Urothelium cell line (cell line): Measurements from ENCODE around the gene HHIPL1.

ENCODE experiments used
- DNase-seq: peaks from one replicate; pipeline ENCODE4 v3.0.0; 2011; ENCODE audit warnings: low spot score, mixed read lengths
- FAIRE-seq: peaks from 2 replicates; lab custom pipeline; 2011; peaks lifted over from hg19 to GRCh38; lab: Jason Lieb, UNC

Gene HHIPL1

DNA sequence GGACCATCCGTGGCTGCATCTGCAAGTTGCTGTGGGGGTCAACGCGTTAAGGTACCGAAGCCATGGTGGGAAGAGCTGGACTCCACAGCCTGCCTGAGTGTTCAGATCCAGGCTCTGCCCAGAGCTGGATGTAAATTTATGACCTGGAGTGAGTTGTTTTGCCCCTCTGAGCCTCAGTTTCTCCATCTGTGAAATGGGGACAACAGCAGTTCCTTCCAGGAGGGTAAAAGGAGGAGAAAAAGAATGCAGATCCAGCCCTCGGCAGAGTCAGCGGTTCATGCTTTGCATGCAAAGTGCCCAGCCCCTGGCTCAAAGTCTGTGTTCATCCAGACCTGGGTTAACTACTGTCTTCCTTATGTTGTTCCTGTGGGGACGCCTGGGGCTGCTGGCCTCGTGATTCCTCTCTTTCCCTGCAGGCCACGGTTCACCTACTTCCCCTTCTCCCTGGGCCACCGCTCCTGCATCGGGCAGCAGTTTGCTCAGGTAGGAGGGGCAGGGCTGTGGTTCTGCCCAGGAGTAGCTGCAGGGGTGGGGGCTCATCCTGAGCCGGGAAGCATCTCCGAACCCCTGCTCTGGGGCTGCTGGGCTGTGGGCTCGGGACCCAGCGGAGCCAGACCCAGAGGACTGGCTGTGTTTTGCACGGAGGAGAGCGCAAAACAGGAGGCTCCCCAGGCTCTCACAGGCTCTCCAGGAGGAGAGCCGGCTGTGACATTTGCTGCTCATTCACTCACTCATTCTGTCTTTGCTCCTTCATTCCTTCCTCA lies 81.0 kb downstream of the HHIPL1 start:
- DNase-seq: no peak
- no peak for FAIRE-seq

GRCh38 chr14:99726538-99727095 lies 81.7 kb downstream of the HHIPL1 start:
- DNase-seq: no peak
- no peak for FAIRE-seq

DNA sequence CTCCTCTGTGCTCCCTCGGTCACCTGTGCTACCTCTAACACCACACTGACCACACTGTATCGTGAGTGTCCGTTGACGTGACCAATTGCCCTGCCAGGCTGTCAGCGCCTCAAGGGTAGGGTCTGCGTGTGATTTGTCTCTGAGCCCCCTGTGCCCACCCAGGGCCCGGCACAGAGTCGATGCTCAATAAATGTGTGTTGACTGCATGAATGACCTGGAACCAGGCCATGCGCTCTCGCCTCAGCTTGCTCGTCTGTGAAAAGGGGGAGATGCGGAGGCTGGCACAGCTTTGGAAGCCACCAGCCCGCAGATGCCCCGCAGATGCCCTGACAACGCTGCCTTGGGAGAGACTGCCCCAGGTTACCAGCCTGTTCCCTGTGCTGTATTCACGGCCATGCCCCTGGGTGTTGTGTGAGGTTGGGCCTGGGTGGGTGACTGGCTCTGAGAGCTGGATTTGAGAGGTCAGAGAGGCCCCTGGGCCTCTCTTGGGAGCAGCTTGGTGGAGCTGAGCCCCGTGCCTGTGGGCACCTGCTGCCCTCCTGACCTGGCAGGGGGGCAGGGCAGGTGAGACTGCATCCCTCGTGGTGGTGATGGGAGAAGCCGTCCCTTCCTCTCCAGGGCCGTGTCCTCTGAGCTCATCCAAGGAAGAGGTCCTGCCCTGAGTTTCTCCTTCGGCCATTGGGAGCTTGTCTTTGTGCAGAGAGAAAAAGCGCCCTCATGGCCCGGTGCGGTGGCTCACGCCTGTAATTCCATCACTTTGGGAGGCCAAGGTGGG lies 82.4 kb downstream of the HHIPL1 start:
- DNase-seq (no peak), FAIRE-seq (no peak)

- FAIRE-seq: no peak
- DNase-seq: no peak
Measured at GRCh38 chr14:99728231-99728920, 83.4 kb downstream of the HHIPL1 start.

- no peak for DNase-seq
- no peak for FAIRE-seq
Measured at GRCh38 chr14:99728981-99729451, 84.1 kb downstream of the HHIPL1 start.
